GM10847 (cell line): Measurements from ENCODE around the gene CCM2.

Source experiments
- POLR2A ChIP-seq: IDR thresholded peaks from 2 replicates; pipeline ENCODE4 v1.6.1; 2011; ENCODE audit not compliant: insufficient read length; ENCODE audit errors: extremely low read depth

CCM2 gene

GRCh38 chr7:44975331-44976039 is 24.5 kb upstream of the CCM2 start:
- no peak for TF ChIP-seq POLR2A

GRCh38 chr7:44976040-44976745 is 23.8 kb upstream of the CCM2 start:
- TF ChIP-seq POLR2A, result no peak

GRCh38 chr7:44976746-44977196 is 23.2 kb upstream of the CCM2 start:
- TF ChIP-seq POLR2A, result no peak

- TF ChIP-seq POLR2A, result no peak
These were observed 22.6 kb upstream of the CCM2 start for GRCh38 chr7:44977304-44977958.

GRCh38 chr7:44977959-44978335 is 22.1 kb upstream of the CCM2 start:
- no peak for TF ChIP-seq POLR2A

GRCh38 chr7:44978511-44979366 is 21.3 kb upstream of the CCM2 start, which contains the start of gene MYO1G:
MYO1G (minus strand) TSS chr7:44979015; CDS start chr7:44978961, 54 bp downstream.
- peak; percentile 69 for TF ChIP-seq POLR2A

GRCh38 chr7:44979481-44980392 is 20.3 kb upstream of the CCM2 start:
- no peak for TF ChIP-seq POLR2A

- no peak for TF ChIP-seq POLR2A
These were observed 19.5 kb upstream of the CCM2 start for GRCh38 chr7:44980393-44981034.

- TF ChIP-seq POLR2A, result no peak
These were observed 18.8 kb upstream of the CCM2 start for GRCh38 chr7:44981035-44981706.

GRCh38 chr7:44982535-44982923 is 17.5 kb upstream of the CCM2 start:
- TF ChIP-seq POLR2A, result no peak

- no peak for TF ChIP-seq POLR2A
These were observed 17.0 kb upstream of the CCM2 start for GRCh38 chr7:44982970-44983369.

- no peak for TF ChIP-seq POLR2A
These were observed 16.1 kb upstream of the CCM2 start for GRCh38 chr7:44983742-44984477.

GRCh38 chr7:44984478-44984758 is 15.6 kb upstream of the CCM2 start:
- TF ChIP-seq POLR2A, result no peak
